GM19023 (cell line): ENCODE results near the gene CGB7.
"Not testable (repeated sequence)": the region's sequence is repeated elsewhere in the genome, so short reads cannot be mapped to it uniquely, and the experiment has no call there.

Experiments used
- ATAC-seq: cut with Tn5 transposase; IDR thresholded peaks from one replicate; pipeline ENCODE4 v1.9.1; 2021; ENCODE audit warnings: mild to moderate bottlenecking, moderate library complexity; ENCODE audit not compliant: unreplicated experiment

Gene CGB7

DNA sequence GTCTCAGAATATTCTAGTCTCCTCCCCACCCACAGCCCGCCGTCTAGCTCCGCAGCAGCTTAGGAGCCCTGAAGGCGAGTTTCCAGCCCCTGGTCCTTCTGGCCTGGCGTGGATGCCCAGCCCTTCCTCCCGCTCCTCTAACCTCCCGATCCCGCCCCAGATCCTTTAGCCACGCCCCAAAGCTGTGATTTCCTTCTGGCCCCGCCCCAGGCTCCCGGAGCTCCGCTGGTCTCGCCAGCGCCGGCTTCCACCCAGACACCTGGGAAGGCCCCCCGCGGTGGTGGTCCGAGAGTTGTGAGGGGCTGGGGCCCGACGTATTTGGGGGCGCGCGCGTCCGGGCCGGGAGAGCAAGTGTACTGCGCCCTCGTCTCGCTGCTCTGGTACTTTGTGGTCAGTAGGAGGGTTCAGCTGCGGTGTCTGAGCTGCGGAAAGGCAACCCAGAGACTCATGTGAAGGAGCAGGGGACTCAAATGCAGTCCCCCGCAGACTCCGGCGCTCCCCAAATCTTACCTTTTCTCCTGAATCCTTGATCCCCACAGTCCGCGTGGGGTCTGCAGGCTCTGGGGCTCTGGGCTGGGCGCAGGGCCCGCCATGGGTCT, at the start of gene CGB7:
Gene CGB7, minus strand, starts transcription at position 114 of the 599 bp plus-strand sequence. CDS start 2,374 bp downstream, outside the sequence.
- no peak for ATAC-seq

DNA sequence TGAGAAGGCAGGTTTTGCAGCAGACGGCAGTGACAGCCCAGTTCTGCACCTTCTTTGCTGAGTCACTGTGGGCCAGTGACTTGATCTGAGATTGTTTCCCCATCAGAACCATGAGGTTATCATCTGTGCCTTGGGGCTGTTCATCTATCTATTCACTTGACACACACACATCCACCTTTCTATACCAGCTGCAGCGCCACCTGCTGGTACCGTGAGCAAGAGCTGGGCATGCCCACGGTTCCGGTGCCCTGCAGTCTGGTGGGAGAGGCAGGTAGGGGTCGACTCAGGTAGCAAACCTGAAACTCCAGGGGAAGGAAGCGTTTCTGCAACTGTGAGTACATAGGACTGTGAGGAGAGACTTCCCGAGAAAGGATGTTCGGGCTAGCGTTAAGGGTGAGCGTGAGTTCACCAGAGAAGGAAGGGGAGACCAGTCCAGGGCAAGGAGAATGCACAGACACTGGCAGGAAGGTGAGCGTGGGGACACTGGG, 49.1 kb upstream of the CGB7 start:
- no peak for ATAC-seq

DNA sequence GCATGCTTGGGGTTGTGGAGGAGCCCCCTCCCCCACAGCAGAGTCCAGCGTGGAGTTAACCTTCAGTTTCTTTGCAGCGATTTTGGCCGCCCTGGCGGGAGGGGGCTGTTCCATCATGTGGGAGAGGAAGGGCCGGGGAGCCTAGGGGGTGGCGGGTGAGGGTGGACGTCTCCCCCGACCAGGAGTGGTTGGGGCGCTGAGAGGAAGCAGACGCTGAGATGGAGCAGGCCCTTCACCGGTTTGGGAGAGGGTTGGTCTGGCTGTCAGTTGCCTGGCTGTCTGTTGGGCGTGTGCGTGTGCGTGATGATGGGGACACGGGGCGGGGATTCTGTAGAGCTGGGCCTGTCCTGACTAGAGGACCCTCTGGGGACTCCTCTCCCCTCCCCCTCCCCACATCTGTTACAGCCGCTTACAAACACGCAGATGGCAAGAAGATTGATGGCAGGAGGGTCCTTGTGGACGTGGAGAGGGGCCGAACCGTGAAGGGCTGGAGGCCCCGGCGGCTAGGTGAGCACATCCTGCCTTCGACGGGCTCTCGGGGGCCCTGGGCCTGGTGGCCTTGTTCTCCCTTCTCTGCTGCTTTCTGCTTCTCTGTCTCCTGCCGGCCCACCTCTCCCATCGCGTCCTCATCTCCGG, 46.8 kb upstream of the CGB7 start:
- no peak for ATAC-seq

GRCh38 chr19:49103331-49104085, 46.0 kb upstream of the CGB7 start:
- ATAC-seq: no peak

DNA sequence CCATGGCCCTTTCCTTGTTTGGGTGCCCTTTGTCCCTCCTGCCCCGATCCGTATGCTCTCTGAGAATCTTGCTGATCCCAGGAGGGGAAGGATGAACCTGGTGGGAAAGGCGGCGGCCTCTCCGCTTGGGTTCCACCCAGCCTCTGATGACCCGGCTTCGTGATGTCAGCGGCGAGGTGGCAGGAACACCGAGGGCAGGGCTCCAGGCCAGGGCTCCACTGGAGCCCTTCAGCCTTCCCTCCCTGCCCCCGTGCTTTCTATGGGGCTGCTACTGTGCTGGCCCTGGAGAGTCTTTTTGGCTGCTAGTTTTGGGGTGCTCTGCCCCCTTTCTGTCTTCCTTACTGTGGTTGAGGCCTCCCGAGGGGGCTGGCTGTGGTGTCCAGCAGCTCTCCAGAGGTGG, 44.8 kb upstream of the CGB7 start:
- no peak for ATAC-seq

GRCh38 chr19:49101160-49101559, 43.6 kb upstream of the CGB7 start:
- no peak for ATAC-seq

GRCh38 chr19:49098795-49099194, 41.2 kb upstream of the CGB7 start:
- ATAC-seq: no peak

DNA sequence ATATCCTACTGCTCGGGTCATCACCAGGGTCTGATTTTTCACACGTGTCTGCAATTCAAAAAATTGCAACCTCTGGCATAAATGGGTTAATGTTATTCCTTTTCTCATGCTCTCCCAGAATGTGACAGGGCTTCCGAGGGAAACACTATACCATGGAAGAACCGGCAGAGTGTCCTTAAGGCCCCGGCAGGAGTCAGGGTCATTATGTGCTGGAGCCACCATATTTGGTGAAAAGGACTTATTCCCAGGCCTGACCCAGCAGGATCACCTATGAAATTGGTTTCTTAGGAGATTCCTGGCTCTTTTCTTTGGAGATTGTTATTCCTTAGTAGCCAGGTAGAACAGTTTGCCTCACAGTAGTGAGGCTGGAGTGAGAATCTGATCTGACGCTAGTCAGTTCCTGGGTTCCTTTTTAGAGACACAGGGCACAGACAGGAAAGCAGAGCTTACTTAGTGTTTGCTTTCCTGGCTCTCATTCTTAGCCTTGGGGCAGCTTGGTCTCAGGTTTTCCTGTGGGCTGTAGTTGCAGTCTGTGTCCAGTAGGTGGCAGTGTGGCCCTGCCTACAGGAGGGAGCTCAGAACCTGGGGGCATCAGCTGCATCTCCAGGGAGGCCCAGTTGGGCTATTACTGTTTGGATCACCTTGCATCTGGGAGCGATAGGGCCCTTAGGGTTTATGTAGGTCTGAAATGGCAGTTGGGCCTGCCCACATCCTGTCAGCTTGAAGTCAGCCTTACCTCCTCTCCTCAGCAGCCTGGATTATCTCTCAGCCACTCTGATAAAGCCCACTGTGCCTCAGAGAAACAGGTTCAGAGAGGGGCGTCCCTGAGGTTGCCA, 40.1 kb upstream of the CGB7 start:
- no peak for ATAC-seq

DNA sequence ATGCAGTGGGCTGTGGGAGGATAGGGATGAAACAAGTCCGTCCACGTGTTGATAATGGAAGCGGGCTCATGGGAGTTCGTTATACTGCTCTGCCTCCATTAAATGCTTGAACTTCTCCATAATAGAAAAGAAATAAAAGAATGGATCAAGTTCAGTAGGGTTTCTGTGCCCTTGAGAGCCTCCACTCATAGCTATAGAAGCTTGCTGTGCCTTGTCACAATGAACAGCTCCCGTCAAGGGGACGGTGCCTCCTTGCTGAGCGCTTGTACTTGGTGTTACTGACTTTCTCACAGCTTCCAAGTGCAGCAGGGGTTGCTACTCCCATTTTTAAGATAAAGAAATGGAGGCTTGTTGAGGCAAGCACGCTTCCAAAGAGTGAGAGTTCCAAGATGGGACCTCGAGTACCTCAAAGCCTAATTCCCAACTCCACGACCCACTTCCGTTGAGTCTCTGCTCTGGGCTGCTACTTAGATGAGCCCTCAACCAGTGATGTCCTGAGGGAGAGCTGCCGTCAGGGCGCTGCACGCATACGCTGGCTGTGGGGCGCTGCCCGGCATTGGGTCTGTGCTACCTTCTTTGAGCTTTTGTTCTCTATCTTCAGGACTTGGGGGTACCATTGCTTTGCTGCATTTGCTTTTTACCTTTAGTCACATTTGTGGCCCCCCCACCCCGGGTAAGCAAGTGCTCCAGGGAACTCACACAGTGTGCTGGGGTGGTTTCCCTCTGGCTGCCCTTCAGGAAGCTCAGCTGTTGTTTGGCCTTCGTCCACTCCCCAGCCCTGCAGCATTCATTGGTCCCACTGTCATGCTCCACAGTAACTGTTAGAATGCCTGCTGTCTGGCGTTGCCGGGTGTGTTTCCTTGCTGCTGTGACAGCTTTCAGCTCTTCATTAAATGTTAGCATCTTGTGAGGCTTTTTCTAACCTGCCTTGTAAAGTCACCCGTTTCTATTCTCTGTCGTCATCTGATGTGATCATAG, 37.2 kb upstream of the CGB7 start:
- ATAC-seq: no peak

- ATAC-seq: no peak
These were observed 35.1 kb upstream of the CGB7 start for GRCh38 chr19:49092686-49093085.

DNA sequence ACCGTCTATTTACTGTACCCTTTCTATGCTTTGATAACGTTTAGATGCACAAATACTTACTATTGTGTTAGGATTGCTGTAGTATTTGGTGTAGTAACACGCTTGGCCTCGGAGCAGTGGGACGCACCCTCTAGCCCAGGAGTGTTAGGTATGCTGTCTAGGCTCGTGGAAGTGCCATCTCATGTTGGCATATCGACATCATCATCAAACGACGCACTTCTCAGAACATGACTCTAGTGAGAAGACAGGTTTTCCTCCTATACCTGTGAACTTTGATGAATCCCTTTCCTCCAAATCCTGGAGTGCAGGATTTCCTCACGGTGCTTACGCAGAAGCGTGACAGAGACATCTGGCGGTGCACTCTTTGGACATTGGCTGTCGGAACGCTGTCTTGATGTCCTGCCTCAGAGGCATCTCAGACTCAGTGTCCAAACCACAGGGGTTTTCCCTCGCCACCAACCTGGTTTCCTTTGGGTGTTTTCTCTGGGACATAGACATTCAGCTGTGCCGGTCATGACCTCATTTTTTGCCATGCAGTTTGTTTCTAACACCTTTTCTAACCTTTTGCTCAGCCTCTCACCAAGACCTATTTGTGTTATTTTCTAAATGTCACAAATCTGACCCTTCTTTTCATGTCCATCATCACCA, 34.0 kb upstream of the CGB7 start:
- ATAC-seq: no peak

- ATAC-seq: no peak
These were observed 28.7 kb upstream of the CGB7 start for GRCh38 chr19:49086296-49086695.

- no peak for ATAC-seq
These were observed 28.3 kb upstream of the CGB7 start for GRCh38 chr19:49085868-49086232.

DNA sequence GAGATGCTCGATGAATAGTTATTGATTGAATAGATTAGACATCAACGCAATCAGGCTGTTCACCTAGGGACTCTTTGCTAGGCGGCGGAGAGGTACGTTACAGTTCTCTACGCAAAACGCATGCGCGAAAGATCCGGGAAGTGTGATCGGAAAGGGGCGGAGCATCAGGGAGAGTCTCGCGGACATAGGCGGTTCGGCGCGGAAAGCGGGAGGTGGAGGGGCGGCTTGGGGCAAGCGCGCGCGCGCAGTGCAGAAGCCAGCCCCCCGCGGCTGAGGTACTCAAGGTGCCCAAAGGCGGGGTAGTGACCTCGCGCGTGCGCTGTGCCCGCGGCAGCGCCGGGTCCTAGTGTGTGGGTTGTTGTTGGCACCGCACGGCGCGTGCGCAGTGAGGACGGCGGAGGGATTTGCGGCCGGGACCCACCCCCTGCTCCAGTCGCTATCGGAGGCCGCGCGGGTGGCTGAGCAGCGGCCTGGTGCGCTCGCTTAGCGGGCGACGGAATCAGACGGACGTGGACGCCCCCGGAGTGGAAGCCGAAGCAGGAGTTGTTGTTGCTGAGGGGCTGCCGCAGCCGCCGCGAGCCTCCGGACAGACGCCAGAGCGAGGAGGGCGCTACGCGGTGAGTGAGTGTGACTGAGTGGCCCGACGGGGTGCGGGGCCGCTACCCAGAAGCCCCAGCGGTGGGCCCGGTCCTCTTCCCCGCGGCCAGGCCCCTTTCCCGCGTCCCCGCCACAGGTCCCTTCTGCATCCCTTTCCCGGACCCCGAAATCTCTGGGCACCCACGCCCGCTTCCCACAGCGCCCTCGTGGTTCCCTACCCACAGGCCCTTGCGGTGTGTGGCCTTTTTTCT, 27.7 kb upstream of the CGB7 start, which contains the start of gene SNRNP70:
Gene SNRNP70, plus strand, starts transcription at position 432 of the 848 bp plus-strand sequence. CDS start 964 bp downstream, outside the sequence.
- peak; percentile 87 for ATAC-seq

GRCh38 chr19:49084206-49085019, 26.9 kb upstream of the CGB7 start:
- no peak for ATAC-seq

- ATAC-seq: no peak
These were observed 23.7 kb upstream of the CGB7 start for GRCh38 chr19:49081273-49081672.

- ATAC-seq: no peak
These were observed 22.8 kb upstream of the CGB7 start for GRCh38 chr19:49080392-49080791.

- not testable (repeated sequence) for ATAC-seq
These were observed 17.3 kb upstream of the CGB7 start for GRCh38 chr19:49074869-49075268.
